Liver (tissue), 9 donors: ENCODE data around the gene RNPEP. TPM values are rescaled to one million over a fixed set of nuclear protein-coding genes. Genes with fewer than 3 reads are reported as not detected.

Source experiments
- DNase-seq: peaks from one replicate; pipeline ENCODE4 v3.0.0-alpha.2; 2017; ENCODE audit warnings: low spot score
- H3K27ac ChIP-seq, 2 donors: one replicate each; pipeline ENCODE4 v1.7.0; 2013; ENCODE audit warnings: inconsistent platforms in 2 of 2, low read length in 2 of 2, control low read depth in 1 of 2, low read depth in 1 of 2, mild to moderate bottlenecking in 1 of 2
- H3K27me3 ChIP-seq, 4 donors: one replicate each; pipeline versions ENCODE4 v1.6.1 to v1.7.0; 2013; ENCODE audit warnings: low read length in 3 of 4, inconsistent platforms in 1 of 4, mild to moderate bottlenecking in 1 of 4, moderate library complexity in 1 of 4; ENCODE audit not compliant: control insufficient read depth in 4 of 4, insufficient read depth in 4 of 4
- H3K36me3 ChIP-seq, 4 donors: one replicate each; pipeline versions ENCODE4 v1.6.1 to v1.7.0; 2013; ENCODE audit warnings: low read length in 3 of 4, mild to moderate bottlenecking in 3 of 4, low read depth in 1 of 4, moderate library complexity in 1 of 4; ENCODE audit not compliant: control insufficient read depth in 4 of 4, insufficient read depth in 3 of 4
- H3K4me1 ChIP-seq, 4 donors: one replicate each; pipeline versions ENCODE4 v1.6.1 to v1.7.0; 2013; ENCODE audit warnings: low read length in 3 of 4, mild to moderate bottlenecking in 3 of 4, moderate library complexity in 1 of 4; ENCODE audit not compliant: control insufficient read depth in 4 of 4, insufficient read depth in 4 of 4
- H3K4me3 ChIP-seq, 3 donors: one replicate each; pipeline versions ENCODE4 v1.6.1 to v1.7.0; 2013; ENCODE audit warnings: low read length in 3 of 3, control low read depth in 1 of 3, low read depth in 1 of 3, mild to moderate bottlenecking in 1 of 3
- H3K9ac ChIP-seq, 2 donors: one replicate each; pipeline ENCODE4 v1.7.0; 2013; ENCODE audit warnings: low read length in 2 of 2, mild to moderate bottlenecking in 2 of 2, moderate library complexity in 2 of 2, control low read depth in 1 of 2, low read depth in 1 of 2
- H3K9me3 ChIP-seq, 4 donors: one replicate each; pipeline versions ENCODE4 v1.6.1 to v1.7.0; 2013; ENCODE audit warnings: low read length in 3 of 4; ENCODE audit not compliant: control insufficient read depth in 4 of 4
- ATF3 ChIP-seq: IDR thresholded peaks from 2 replicates; pipeline ENCODE4 v1.6.1; 2016; ENCODE audit warnings: antibody characterized with exemption
- CTCF ChIP-seq: fragments of 150-350 bp; IDR thresholded peaks from 2 replicates; pipeline ENCODE4 v1.5.1; 2017; ENCODE audit warnings: improper control_type of control experiment, low read depth, low read length; ENCODE audit not compliant: missing input control
- EGR1 ChIP-seq, 2 donors: IDR thresholded peaks; 2 replicates each; pipeline ENCODE4 v1.6.1; 2016 to 2018; ENCODE audit warnings: antibody characterized with exemption in 2 of 2, low read depth in 2 of 2
- FOXA1 ChIP-seq: IDR thresholded peaks from 2 replicates; pipeline ENCODE4 v1.6.1; 2016; ENCODE audit warnings: antibody characterized with exemption
- FOXA2 ChIP-seq: IDR thresholded peaks from 2 replicates; pipeline ENCODE4 v1.6.1; 2016; ENCODE audit warnings: antibody characterized with exemption
- GABPA ChIP-seq, 2 donors: IDR thresholded peaks in 1 of 2; conservative IDR thresholded peaks in 1 of 2; 2 replicates each; pipeline ENCODE4 v1.6.1; 2016; ENCODE audit warnings: antibody characterized with exemption in 2 of 2, mild to moderate bottlenecking in 1 of 2, moderate library complexity in 1 of 2
- HNF4A ChIP-seq, 2 donors: conservative IDR thresholded peaks; 2 replicates each; pipeline ENCODE4 v1.6.1; 2016; ENCODE audit warnings: antibody characterized with exemption in 2 of 2, mild to moderate bottlenecking in 2 of 2
- HNF4G ChIP-seq: IDR thresholded peaks from 2 replicates; pipeline ENCODE4 v1.6.1; 2016; ENCODE audit warnings: antibody characterized with exemption
- JUND ChIP-seq, 2 donors: IDR thresholded peaks; 2 replicates each; pipeline ENCODE4 v1.6.1; 2016; ENCODE audit warnings: antibody characterized with exemption in 2 of 2
- MAX ChIP-seq: IDR thresholded peaks from 2 replicates; pipeline ENCODE4 v1.6.1; 2016; ENCODE audit warnings: antibody characterized with exemption
- NR2F2 ChIP-seq: IDR thresholded peaks from 2 replicates; pipeline ENCODE4 v1.6.1; 2016; ENCODE audit warnings: antibody characterized with exemption
- RAD21 ChIP-seq, 2 donors: IDR thresholded peaks; 2 replicates each; pipeline ENCODE4 v1.6.1; 2016; ENCODE audit warnings: antibody characterized with exemption in 2 of 2, mild to moderate bottlenecking in 2 of 2
- REST ChIP-seq: IDR thresholded peaks from 2 replicates; pipeline ENCODE4 v1.6.1; 2016; ENCODE audit warnings: antibody characterized with exemption, mild to moderate bottlenecking
- RXRA ChIP-seq, 2 donors: IDR thresholded peaks; 2 replicates each; pipeline ENCODE4 v1.6.1; 2017 to 2018; ENCODE audit warnings: antibody characterized with exemption in 2 of 2, mild to moderate bottlenecking in 1 of 2
- SP1 ChIP-seq: IDR thresholded peaks from 2 replicates; pipeline ENCODE4 v1.6.1; 2018; ENCODE audit warnings: antibody characterized with exemption, mild to moderate bottlenecking
- TAF1 ChIP-seq: conservative IDR thresholded peaks from 2 replicates; pipeline ENCODE4 v1.6.1; 2016; ENCODE audit warnings: antibody characterized with exemption, mild to moderate bottlenecking
- YY1 ChIP-seq: IDR thresholded peaks from 2 replicates; pipeline ENCODE4 v1.6.1; 2016; ENCODE audit warnings: antibody characterized with exemption, mild to moderate bottlenecking
- ZBTB33 ChIP-seq: IDR thresholded peaks from 2 replicates; pipeline ENCODE4 v1.6.1; 2016; ENCODE audit warnings: antibody characterized with exemption
- WGBS: extraction: QIAGEN DNeasy Blood & Tissue Kit; methylation state at CpG from one replicate; pipeline ENCODE4 v1.1.7; 2013; 5-methylcytosine and 5-hydroxymethylcytosine counted together
- polyA plus RNA-seq, 2 donors: library from polyadenylated mRNA; stranded (reverse) in 1 of 2; unstranded in 1 of 2; fragments of 200-250 nt in 1 of 2; fragments of >200 nt in 1 of 2; fragmentation: Nextera tagmentation in 1 of 2; extraction: Ambion mirVana in 1 of 2; gene quantifications; one replicate each; pipeline versions ENCODE4 v1.2.1 to v1.2.3, GENCODE V29; 2013 to 2015
- total RNA-seq, 2 donors: library from RNA; depleted of rRNA; stranded (reverse); fragments of >200 nt; gene quantifications; one replicate each; pipeline ENCODE4 v1.2.3, GENCODE V29; 2014
- donor health status: healthy.
- donor health status: healthy.
- donor health status: healthy.
- donor health status: healthy.
- donor health status: healthy.

The RNPEP gene
- total and polyA plus RNA-seq, 4 donors, result 16.3 to 26.5 (median 21.0) TPM

GRCh38 chr1:202009326-202010179, 27.1 kb downstream of the RNPEP start:
- H3K9ac ChIP-seq, result peak overlapping the region in 1 of 2 donors; percentile 5
- peak overlapping the region; percentile 81 to 89 for H3K27ac ChIP-seq
- TF ChIP-seq CTCF (peak; percentile 95), RAD21 (IDR thresholded peaks at IDR 0.05) (peak; percentile 95 to 96), MAX (no peak), EGR1 (IDR thresholded peaks at IDR 0.05; ENCODE audit: low read depth in 2 of 2) (peak in 1 of 2 donors; percentile 2), JUND (IDR thresholded peaks at IDR 0.05) (peak in 1 of 2 donors; percentile 18), HNF4G (peak; percentile 13)
- no peaks in the 10 kb centered on the region for H3K27me3 ChIP-seq
- peaks cover 6 to 42% (median 27%) of the 10 kb centered on the region in 4 donors for H3K4me1 ChIP-seq
- peaks cover 14 to 24% (median 20%) of the 10 kb centered on the region in 4 donors for H3K36me3 ChIP-seq
- 11% methylated on average over 11 of the region's 11 CpGs for WGBS
- H3K9me3 ChIP-seq, result no peaks in the 10 kb centered on the region
- peak; percentile 84 for DNase-seq
- peak overlapping the region in 1 of 3 donors; percentile 48 for H3K4me3 ChIP-seq

- Histone ChIP-seq H3K9ac (peak within 1 kb of the TSS; percentile 76 to 95), H3K4me3 (peak within 1 kb of the TSS; percentile 65 to 89 (median 86)), H3K4me1 (peaks cover 6 to 46% (median 31%) of the 10 kb centered on the region in 4 donors), H3K27ac (peak within 1 kb of the TSS; percentile 89 to 94), H3K9me3 (no peaks in the 10 kb centered on the region), H3K27me3 (no peaks in the 10 kb centered on the region), H3K36me3 (peaks cover 13 to 20% (median 15%) of the 10 kb centered on the region in 4 donors)
- peak; percentile 78 for DNase-seq
- 33% methylated on average over 24 of the region's 24 CpGs for WGBS
- TF ChIP-seq REST, result peak; percentile 98
- peak; percentile 87 for TF ChIP-seq FOXA1
- peak; percentile 76 to 78 for TF ChIP-seq JUND (IDR thresholded peaks at IDR 0.05)
- peak; percentile 82 to 90 for TF ChIP-seq HNF4A (conservative IDR thresholded peaks at IDR 0.05)
- TF ChIP-seq ATF3, result peak; percentile 77
- TF ChIP-seq RAD21 (IDR thresholded peaks at IDR 0.05), result peak; percentile 32 to 57
- peak; percentile 73 for TF ChIP-seq ZBTB33
- peak; percentile 92 to 97 for TF ChIP-seq RXRA (IDR thresholded peaks at IDR 0.05)
- peak; percentile 81 for TF ChIP-seq MAX
- peak in 1 of 2 donors; percentile 46 for TF ChIP-seq EGR1 (IDR thresholded peaks at IDR 0.05; ENCODE audit: low read depth in 2 of 2)
- peak; percentile 98 for TF ChIP-seq SP1
- TF ChIP-seq TAF1, result peak; percentile 100
- peak; percentile 64 for TF ChIP-seq YY1
- TF ChIP-seq NR2F2, result peak; percentile 67
- peak in 1 of 2 donors; percentile 48 for TF ChIP-seq GABPA (IDR thresholded peaks at IDR 0.05 in 1 of 2, conservative IDR thresholded peaks at IDR 0.05 in 1 of 2)
- TF ChIP-seq FOXA2, result peak; percentile 52
- TF ChIP-seq HNF4G, result peak; percentile 62
Observed at GRCh38 chr1:202010180-202011015, 27.9 kb downstream of the RNPEP start, which contains the start of gene ELF3. TSS of gene ELF3 (plus strand) at chr1:202010587. CDS start at chr1:202011137, 550 bp downstream.
